AG04449 (cell line): Measurements from ENCODE around the gene TBC1D1.

ENCODE experiments used
- CTCF ChIA-PET: fragments of 350-600 bp; formaldehyde crosslinking; extraction: SDS; loops from one replicate; lab custom pipeline; 2021; ENCODE audit warnings: antibody characterized with exemption; lab: Yijun Ruan, JAX
- POLR2A ChIA-PET: fragments of 400-600, 350-600 bp; formaldehyde crosslinking; extraction: SDS; loops from one replicate; lab custom pipeline; 2020; ENCODE audit warnings: antibody characterized with exemption, inconsistent platforms; lab: Yijun Ruan, JAX
- DNase-seq: peaks from one replicate; pipeline ENCODE4 v3.0.0-alpha.2; 2010; ENCODE audit warnings: low read depth, low spot score
- H3K4me3 ChIP-seq: 2 replicates; pipeline ENCODE4 v1.5.1; 2011; ENCODE audit warnings: low read depth, mild to moderate bottlenecking, control low read depth, low read length
- TF ChIP-seq, protein P1 (sequence below): IDR thresholded peaks from one replicate; pipeline ENCODE4 v1.5.1; 2011; ENCODE audit warnings: mild to moderate bottlenecking, moderate library complexity, low read length, control low read depth, inconsistent platforms; ENCODE audit not compliant: insufficient read depth; ENCODE audit errors: missing control alignments

Gene TBC1D1

DNA sequence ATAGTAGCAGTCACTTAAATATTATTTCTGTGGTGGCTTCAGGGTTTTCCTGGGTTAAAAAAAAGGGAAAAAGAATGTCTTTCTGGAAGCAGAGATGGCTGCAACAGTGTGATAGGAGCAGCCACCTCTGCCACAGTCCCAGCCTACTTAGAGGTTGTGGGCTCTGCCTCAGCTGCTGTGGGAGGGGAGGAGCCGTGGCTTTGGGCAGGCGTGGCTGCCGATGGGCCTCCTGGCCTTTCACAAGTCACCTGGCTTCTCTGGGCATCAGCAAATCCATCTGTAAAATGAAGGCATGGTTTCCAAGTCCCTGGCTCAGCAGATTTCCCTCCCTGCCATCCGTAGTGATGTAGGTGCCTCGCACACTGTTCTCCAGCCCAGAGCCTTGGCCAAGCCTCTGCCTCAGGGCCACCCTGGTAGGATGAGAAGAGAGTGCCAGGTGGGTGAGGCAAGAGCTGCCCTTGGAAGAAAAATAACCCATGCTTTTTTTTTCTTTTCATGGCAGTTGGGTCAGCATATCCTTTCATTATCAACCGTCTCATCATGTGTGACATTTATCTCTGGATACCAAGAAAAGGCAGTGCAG lies 135.4 kb downstream of the TBC1D1 start:
- H3K4me3 ChIP-seq = no peak overlapping the region
- POLR2A ChIA-PET = no interaction called here
- CTCF ChIA-PET = interaction anchor here (1.3 to 1.6 kb wide), 2 partner anchors 225 to 232 kb away, joined by 3 read pairs; no protein-coding TSS in a partner anchor
- DNase-seq = no peak
- TF ChIP-seq, protein P1, sequence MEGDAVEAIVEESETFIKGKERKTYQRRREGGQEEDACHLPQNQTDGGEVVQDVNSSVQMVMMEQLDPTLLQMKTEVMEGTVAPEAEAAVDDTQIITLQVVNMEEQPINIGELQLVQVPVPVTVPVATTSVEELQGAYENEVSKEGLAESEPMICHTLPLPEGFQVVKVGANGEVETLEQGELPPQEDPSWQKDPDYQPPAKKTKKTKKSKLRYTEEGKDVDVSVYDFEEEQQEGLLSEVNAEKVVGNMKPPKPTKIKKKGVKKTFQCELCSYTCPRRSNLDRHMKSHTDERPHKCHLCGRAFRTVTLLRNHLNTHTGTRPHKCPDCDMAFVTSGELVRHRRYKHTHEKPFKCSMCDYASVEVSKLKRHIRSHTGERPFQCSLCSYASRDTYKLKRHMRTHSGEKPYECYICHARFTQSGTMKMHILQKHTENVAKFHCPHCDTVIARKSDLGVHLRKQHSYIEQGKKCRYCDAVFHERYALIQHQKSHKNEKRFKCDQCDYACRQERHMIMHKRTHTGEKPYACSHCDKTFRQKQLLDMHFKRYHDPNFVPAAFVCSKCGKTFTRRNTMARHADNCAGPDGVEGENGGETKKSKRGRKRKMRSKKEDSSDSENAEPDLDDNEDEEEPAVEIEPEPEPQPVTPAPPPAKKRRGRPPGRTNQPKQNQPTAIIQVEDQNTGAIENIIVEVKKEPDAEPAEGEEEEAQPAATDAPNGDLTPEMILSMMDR = no peak

DNA sequence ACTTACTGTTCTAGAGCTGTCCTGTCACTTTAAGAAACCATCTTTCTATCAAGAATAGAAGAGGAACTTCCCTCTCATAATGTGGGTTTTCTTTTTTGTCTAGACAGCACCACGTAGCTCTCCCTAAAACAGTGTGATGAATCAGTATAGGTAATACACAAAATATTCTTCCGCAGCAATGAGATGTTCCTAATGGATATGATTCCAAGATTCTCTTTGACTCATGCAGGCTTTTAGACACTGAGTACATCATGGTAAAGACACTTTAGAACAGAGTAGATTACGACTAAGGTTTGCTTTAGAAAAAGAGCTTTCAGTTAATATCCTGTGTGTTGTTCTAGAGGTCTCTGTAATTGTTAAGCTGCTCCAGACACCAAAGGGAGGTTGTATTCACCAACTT lies 139.1 kb downstream of the TBC1D1 start:
- TF ChIP-seq, protein P1 = no peak
- no peak for DNase-seq
- CTCF ChIA-PET = interaction anchor here (0.8 to 12.0 kb wide), 9 partner anchors 10 to 701 kb away, joined by 3 to 199 read pairs (median 4); partner anchors contain the start of gene PGM2
- H3K4me3 ChIP-seq = no peak overlapping the region
- POLR2A ChIA-PET = no interaction called here

DNA sequence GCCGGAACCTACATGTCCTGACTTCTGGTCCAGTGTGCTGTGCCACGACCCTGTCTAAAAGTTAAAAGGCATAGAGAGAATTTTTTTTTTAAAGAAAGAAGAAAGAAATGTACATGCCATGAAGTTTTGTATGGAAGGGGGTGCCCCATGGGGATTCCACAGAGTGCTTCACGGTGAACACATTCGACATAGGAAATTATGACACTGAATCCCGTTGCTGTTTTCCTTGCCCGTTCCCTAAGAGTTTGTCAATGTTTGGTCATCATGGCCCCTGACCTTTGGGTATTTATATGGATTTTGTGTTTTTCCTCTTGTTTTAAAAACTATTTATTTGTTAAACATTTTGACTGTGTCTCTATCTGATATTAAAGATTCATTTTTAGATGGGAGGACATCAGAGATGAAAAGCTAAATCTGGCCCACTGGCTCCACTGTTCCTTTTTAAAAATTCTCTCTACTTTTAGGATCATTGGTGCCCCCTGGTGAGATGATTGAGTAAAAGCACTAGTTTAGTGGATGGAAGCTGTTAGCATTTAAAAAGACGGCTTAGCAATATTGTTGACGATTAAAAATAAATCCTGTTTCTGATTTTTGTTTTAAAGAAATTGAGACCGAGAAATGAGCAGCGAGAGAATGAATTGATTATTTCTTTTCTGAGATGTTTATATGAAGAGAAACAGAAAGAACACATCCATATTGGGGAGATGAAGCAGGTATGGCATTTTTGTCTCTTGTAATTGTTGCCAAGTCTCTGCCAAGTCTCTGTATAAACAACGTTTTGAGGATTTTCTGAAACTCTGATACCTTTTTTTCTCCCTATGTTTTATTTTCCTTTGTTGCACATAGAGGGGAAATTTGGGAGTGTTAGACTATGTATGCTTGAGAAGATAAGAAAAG lies 144.3 kb downstream of the TBC1D1 start:
- TF ChIP-seq, protein P1 = peak; percentile 44
- CTCF ChIA-PET = interaction anchor here (0.7 to 12.0 kb wide), 34 partner anchors 8 to 747 kb away, joined by 3 to 199 read pairs (median 5); partner anchors contain the start of gene PGM2
- DNase-seq = no peak
- H3K4me3 ChIP-seq = no peak overlapping the region
- POLR2A ChIA-PET = no interaction called here

DNA sequence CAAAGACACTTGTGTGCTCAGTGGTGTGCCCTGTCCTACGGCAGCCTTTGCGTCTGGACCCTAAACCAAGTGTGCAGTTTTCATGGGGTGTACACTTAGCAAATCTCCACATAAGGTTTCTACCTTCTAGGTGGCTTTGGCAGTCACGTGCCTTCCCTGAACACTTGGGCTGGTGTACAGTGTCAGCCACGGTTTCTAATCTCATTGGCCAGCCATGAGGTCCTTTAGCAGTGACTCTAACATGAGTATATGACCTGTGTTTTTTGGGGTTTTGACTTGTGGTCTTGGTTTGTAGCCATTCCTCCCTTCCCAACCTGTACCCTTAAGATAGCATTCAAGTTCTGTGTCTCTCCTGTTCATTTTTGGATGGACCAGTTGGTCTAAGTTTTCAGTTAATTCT lies 145.7 kb downstream of the TBC1D1 start:
- TF ChIP-seq, protein P1 = no peak
- no peak overlapping the region for H3K4me3 ChIP-seq
- CTCF ChIA-PET = interaction anchor here (1.1 to 12.0 kb wide), 17 partner anchors 9 to 447 kb away, joined by 3 to 199 read pairs (median 8); partner anchors contain the start of gene PGM2

DNA sequence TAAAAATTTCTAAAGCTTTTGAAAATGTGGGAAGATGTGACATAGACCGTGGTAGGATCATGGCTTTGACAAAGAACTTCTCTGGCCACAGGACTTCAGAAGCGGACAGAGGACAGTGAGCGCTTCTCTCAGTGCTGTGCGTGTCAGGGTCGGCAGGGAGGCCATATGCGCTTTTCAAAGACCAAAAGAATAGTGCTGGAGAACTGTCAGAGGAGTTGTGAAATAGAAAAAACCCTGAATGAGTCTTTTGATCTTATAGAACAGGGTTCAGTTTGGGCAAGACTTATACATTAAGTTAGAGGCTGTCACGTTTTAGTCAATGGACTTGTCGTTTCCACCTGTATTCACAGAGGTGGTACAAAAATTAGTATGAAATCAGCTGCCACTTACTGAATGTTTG lies 146.7 kb downstream of the TBC1D1 start:
- no peak overlapping the region for H3K4me3 ChIP-seq
- no peak for DNase-seq
- ChIA-PET CTCF (interaction anchor here (1.0 to 12.0 kb wide), 10 partner anchors 9 to 436 kb away, joined by 3 to 199 read pairs (median 11); no protein-coding TSS in a partner anchor), POLR2A (no interaction called here)
- TF ChIP-seq, protein P1 = no peak

More for the DNA sequence above, 145.7 kb downstream of the TBC1D1 start:
- POLR2A ChIA-PET = no interaction called here
- no peak for DNase-seq

DNA sequence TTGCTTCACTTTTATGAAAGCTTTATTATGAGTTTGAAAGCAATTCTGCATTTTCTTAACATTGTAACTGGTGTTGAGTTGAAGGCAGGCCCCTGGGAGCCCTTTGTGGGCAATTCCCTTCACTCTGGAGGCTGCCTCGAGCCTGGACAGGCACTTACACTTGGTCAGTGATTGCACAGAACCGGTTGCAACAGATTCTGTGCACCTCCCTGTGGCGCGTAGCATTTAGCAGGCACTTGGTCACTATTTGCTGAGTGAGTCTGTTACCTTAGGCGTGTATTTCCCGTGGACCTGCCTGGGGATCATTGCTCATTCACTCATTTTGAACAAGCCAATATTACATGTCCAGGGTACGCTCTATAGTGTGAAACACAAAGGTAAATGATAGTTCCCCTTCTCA lies 149.7 kb downstream of the TBC1D1 start:
- no peak for DNase-seq
- ChIA-PET CTCF (interaction anchor here (0.7 to 1.9 kb wide), 3 partner anchors 21 to 237 kb away, joined by 3 to 7 read pairs (median 5); no protein-coding TSS in a partner anchor), POLR2A (no interaction called here)
- H3K4me3 ChIP-seq = no peak overlapping the region
- TF ChIP-seq, protein P1 = no peak
